H9 (cell line): ENCODE measurements around the gene PCA3. TPM values are rescaled to one million over a fixed set of nuclear protein-coding genes. Genes with fewer than 3 reads are reported as not detected.

Source experiments
- DNase-seq: peaks from one replicate; pipeline ENCODE4 v3.0.0-alpha.2; 2017
- H2AFZ ChIP-seq: one replicate; pipeline ENCODE4 v1.6.1; 2013; ENCODE audit warnings: mild to moderate bottlenecking, low read length, control low read depth, moderate library complexity
- H2AK5ac ChIP-seq: 2 replicates; pipeline ENCODE4 v1.6.1; 2013; ENCODE audit warnings: low read length, control low read depth, mixed read lengths; ENCODE audit not compliant: insufficient read length
- H2BK120ac ChIP-seq: one replicate; pipeline ENCODE4 v1.6.1; 2013; ENCODE audit warnings: low read depth, mild to moderate bottlenecking, low read length, control low read depth, inconsistent platforms; ENCODE audit not compliant: poor library complexity, severe bottlenecking
- H2BK12ac ChIP-seq: 2 replicates; pipeline ENCODE4 v1.6.1; 2013; ENCODE audit warnings: low read length, control low read depth, mixed read lengths, low read depth; ENCODE audit not compliant: insufficient read length
- H2BK15ac ChIP-seq: 2 replicates; pipeline ENCODE4 v1.6.1; 2013; ENCODE audit warnings: low read depth, low read length, control low read depth
- H2BK20ac ChIP-seq: one replicate; pipeline ENCODE4 v1.6.1; 2013; ENCODE audit warnings: low read depth, mild to moderate bottlenecking, low read length, control low read depth, inconsistent platforms; ENCODE audit not compliant: poor library complexity, severe bottlenecking
- H2BK5ac ChIP-seq: 2 replicates; pipeline ENCODE4 v1.6.1; 2013; ENCODE audit warnings: low read length, control low read depth, mixed read lengths; ENCODE audit not compliant: insufficient read length
- H3K14ac ChIP-seq: 2 replicates; pipeline ENCODE4 v1.6.1; 2013; ENCODE audit warnings: low read length, control low read depth; ENCODE audit not compliant: insufficient read depth
- H3K18ac ChIP-seq: 2 replicates; pipeline ENCODE4 v1.6.1; 2013; ENCODE audit warnings: low read depth, mild to moderate bottlenecking, mixed read lengths, low read length, control low read depth; ENCODE audit not compliant: insufficient read length
- H3K23ac ChIP-seq: 2 replicates; pipeline ENCODE4 v1.6.1; 2013; ENCODE audit warnings: low read length, control low read depth, mixed read lengths, low read depth; ENCODE audit not compliant: insufficient read length
- H3K23me2 ChIP-seq: 2 replicates; pipeline ENCODE4 v1.6.1; 2013; ENCODE audit warnings: low read depth, mild to moderate bottlenecking, mixed read lengths, low read length, control low read depth; ENCODE audit not compliant: insufficient read length, poor library complexity, severe bottlenecking
- H3K27ac ChIP-seq: 2 replicates; pipeline ENCODE4 v1.5.1; 2013; ENCODE audit warnings: low read length, control low read depth, mixed read lengths, low read depth; ENCODE audit not compliant: insufficient read length
- H3K27me3 ChIP-seq: 2 replicates; pipeline ENCODE4 v1.6.1; 2013; ENCODE audit warnings: low read length, control low read depth, inconsistent platforms; ENCODE audit not compliant: insufficient read depth
- H3K4ac ChIP-seq: 2 replicates; pipeline ENCODE4 v1.6.1; 2013; ENCODE audit warnings: low read depth, mild to moderate bottlenecking, control low read depth, inconsistent platforms, low read length, moderate library complexity
- H3K4me1 ChIP-seq: 2 replicates; pipeline ENCODE4 v1.6.1; 2013; ENCODE audit warnings: low read length, control low read depth, inconsistent platforms; ENCODE audit not compliant: insufficient read depth
- H3K4me2 ChIP-seq: 2 replicates; pipeline ENCODE4 v1.6.1; 2013; ENCODE audit warnings: low read length, control low read depth, mixed read lengths; ENCODE audit not compliant: insufficient read length, insufficient read depth
- H3K56ac ChIP-seq: 2 replicates; pipeline ENCODE4 v1.6.1; 2013; ENCODE audit warnings: low read depth, mild to moderate bottlenecking, mixed read lengths, low read length, control low read depth; ENCODE audit not compliant: insufficient read length
- H3K79me1 ChIP-seq: 2 replicates; pipeline ENCODE4 v1.6.1; 2013; ENCODE audit warnings: low read depth, mild to moderate bottlenecking, moderate library complexity, low read length, control low read depth, inconsistent platforms; ENCODE audit not compliant: insufficient read depth, poor library complexity, severe bottlenecking
- H3K79me2 ChIP-seq: 2 replicates; pipeline ENCODE4 v1.6.1; 2013; ENCODE audit warnings: low read length, control low read depth, inconsistent platforms; ENCODE audit not compliant: insufficient read depth
- H3K9ac ChIP-seq: 2 replicates; pipeline ENCODE4 v1.6.1; 2013; ENCODE audit warnings: low read length, control low read depth, mixed read lengths; ENCODE audit not compliant: insufficient read length; ENCODE audit errors: extremely low read depth
- H3K9me3 ChIP-seq: one replicate; pipeline ENCODE4 v1.6.1; 2013; ENCODE audit warnings: low read depth, low read length, inconsistent platforms; ENCODE audit not compliant: control insufficient read depth
- H3T11ph ChIP-seq: one replicate; pipeline ENCODE4 v1.6.1; 2013; ENCODE audit warnings: mild to moderate bottlenecking, low read length, control low read depth, inconsistent platforms
- H4K20me1 ChIP-seq: one replicate; pipeline ENCODE4 v1.6.1; 2013; ENCODE audit not compliant: control insufficient read depth, insufficient read length, insufficient read depth
- H4K5ac ChIP-seq: 2 replicates; pipeline ENCODE4 v1.6.1; 2013; ENCODE audit warnings: low read depth, mild to moderate bottlenecking, mixed read lengths, low read length, control low read depth; ENCODE audit not compliant: insufficient read length
- H4K8ac ChIP-seq: replicated peaks from 2 replicates; pipeline ENCODE4 v1.6.1; 2013; ENCODE audit warnings: low read length, control low read depth, mixed read lengths, low read depth; ENCODE audit not compliant: insufficient read length
- H4K91ac ChIP-seq: 2 replicates; pipeline ENCODE4 v1.6.1; 2013; ENCODE audit warnings: low read depth, mild to moderate bottlenecking, moderate library complexity, mixed read lengths, low read length, control low read depth; ENCODE audit not compliant: insufficient read length
- H3K27ac Mint-ChIP-seq, 3 experiments: 2 replicates in 2 of 3; 3 replicates in 1 of 3; pipeline ENCODE4 v1.8.0; 2020 to 2021; ENCODE audit warnings: mixed read lengths in 3 of 3, mild to moderate bottlenecking in 1 of 3, moderate library complexity in 1 of 3
- H3K27me3 Mint-ChIP-seq: 2 replicates; pipeline ENCODE4 v1.8.0; 2021; ENCODE audit warnings: low read depth, mild to moderate bottlenecking, moderate library complexity, mixed read lengths
- H3K36me3 Mint-ChIP-seq, 3 experiments: 2 replicates in 2 of 3; 3 replicates in 1 of 3; pipeline ENCODE4 v1.8.0; 2020 to 2021; ENCODE audit warnings: low read depth in 3 of 3, mixed read lengths in 3 of 3; ENCODE audit not compliant: insufficient read depth in 1 of 3
- H3K4me1 Mint-ChIP-seq, 2 experiments: 2 replicates each; pipeline ENCODE4 v1.8.0; 2020; ENCODE audit warnings: mixed read lengths in 2 of 2
- H3K4me3 Mint-ChIP-seq, 2 experiments: 2 replicates in 1 of 2; 3 replicates in 1 of 2; pipeline ENCODE4 v1.8.0; 2020 to 2021; ENCODE audit warnings: mild to moderate bottlenecking in 2 of 2, mixed read lengths in 2 of 2, moderate library complexity in 1 of 2
- H3K9me3 Mint-ChIP-seq, 2 experiments: 2 replicates in 1 of 2; 3 replicates in 1 of 2; pipeline ENCODE4 v1.8.0; 2020; ENCODE audit warnings: mild to moderate bottlenecking in 2 of 2, mixed read lengths in 2 of 2, moderate library complexity in 1 of 2
- WGBS: extraction: QIAGEN DNeasy Blood & Tissue Kit; methylation state at CpG from one replicate; pipeline ENCODE4 v1.1.7; 2013; ENCODE audit warnings: missing lambda C conversion rate, low lambda C conversion rate, mixed read lengths; ENCODE audit not compliant: insufficient read length; ENCODE audit errors: extremely low coverage; 5-methylcytosine and 5-hydroxymethylcytosine counted together
- total RNA-seq: library from RNA; stranded (reverse); gene quantifications from 2 replicates; pipeline ENCODE4 v1.2.1, GENCODE V29; 2021
- TF ChIP-seq, protein P1 (sequence below): fragments of 200-600 bp; sonication (generic); conservative IDR thresholded peaks from 3 replicates; pipeline ENCODE4 v1.8.0; 2021; ENCODE audit warnings: antibody characterized with exemption, mild to moderate bottlenecking

The PCA3 gene
- total RNA-seq, 1 experiment from 2014 or later, result not detected

DNA sequence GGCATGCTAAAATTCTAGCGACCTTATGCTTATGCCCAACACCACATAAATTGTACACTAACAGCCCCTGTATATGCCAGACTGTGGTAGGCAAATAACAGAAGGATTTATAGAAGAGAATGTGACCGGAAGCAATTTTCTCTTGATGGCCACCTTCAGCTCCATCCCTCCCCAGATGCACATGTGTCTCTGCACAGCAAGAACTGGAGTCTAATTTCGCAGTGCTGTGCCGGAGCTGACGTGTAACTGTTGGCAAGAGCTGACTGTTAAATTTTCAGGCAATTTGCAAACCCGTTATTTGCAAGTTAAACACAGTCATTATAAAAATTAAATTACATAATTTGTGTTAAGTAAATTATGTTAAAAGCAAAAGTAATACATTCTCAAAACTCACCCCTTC lies 48.4 kb downstream of the PCA3 start:
- Histone ChIP-seq H2BK120ac (no peak overlapping the region), H3K27me3 (no peaks in the 10 kb centered on the region)
- no CpG with 5 or more reads among the region's 6 CpGs for WGBS

More for the DNA sequence above, 48.4 kb downstream of the PCA3 start:
- Histone ChIP-seq H3K23ac (no peak overlapping the region), H3T11ph (no peak overlapping the region), H3K4me2 (no peak overlapping the region), H3K18ac (no peak overlapping the region), H3K9me3 (no peaks in the 10 kb centered on the region), H2BK15ac (no peak overlapping the region), H2BK5ac (no peak overlapping the region), H3K4ac (no peak overlapping the region), H4K20me1 (no peaks in the 10 kb centered on the region), H4K8ac (no peak overlapping the region), H3K4me1 (no peaks in the 10 kb centered on the region), H3K14ac (no peak overlapping the region), H3K27ac (no peak overlapping the region), H3K9ac (no peak overlapping the region), H2BK12ac (no peak overlapping the region), H3K56ac (no peak overlapping the region), H2BK20ac (no peak overlapping the region), H4K5ac (no peak overlapping the region), H3K79me1 (no peaks in the 10 kb centered on the region), H4K91ac (no peak overlapping the region), H3K23me2 (no peaks in the 10 kb centered on the region), H3K79me2 (no peaks in the 10 kb centered on the region), H2AFZ (no peak overlapping the region), H2AK5ac (no peak overlapping the region)
- no peaks in the 10 kb centered on the region for H3K9me3 Mint-ChIP-seq
- H3K27me3 Mint-ChIP-seq, result no peaks in the 10 kb centered on the region
- peaks cover 0 to 2% of the 10 kb centered on the region in 2 experiments; a peak in 1 of 4 replicates for H3K4me1 Mint-ChIP-seq
- no peak for DNase-seq
- TF ChIP-seq, protein P1, sequence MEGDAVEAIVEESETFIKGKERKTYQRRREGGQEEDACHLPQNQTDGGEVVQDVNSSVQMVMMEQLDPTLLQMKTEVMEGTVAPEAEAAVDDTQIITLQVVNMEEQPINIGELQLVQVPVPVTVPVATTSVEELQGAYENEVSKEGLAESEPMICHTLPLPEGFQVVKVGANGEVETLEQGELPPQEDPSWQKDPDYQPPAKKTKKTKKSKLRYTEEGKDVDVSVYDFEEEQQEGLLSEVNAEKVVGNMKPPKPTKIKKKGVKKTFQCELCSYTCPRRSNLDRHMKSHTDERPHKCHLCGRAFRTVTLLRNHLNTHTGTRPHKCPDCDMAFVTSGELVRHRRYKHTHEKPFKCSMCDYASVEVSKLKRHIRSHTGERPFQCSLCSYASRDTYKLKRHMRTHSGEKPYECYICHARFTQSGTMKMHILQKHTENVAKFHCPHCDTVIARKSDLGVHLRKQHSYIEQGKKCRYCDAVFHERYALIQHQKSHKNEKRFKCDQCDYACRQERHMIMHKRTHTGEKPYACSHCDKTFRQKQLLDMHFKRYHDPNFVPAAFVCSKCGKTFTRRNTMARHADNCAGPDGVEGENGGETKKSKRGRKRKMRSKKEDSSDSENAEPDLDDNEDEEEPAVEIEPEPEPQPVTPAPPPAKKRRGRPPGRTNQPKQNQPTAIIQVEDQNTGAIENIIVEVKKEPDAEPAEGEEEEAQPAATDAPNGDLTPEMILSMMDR, result no peak
- no peak overlapping the region for H3K27ac Mint-ChIP-seq
- no peaks in the 10 kb centered on the region for H3K36me3 Mint-ChIP-seq
- no peak overlapping the region for H3K4me3 Mint-ChIP-seq
